ENCODE measurements around the gene MRPL11.

The MRPL11 gene

DNA sequence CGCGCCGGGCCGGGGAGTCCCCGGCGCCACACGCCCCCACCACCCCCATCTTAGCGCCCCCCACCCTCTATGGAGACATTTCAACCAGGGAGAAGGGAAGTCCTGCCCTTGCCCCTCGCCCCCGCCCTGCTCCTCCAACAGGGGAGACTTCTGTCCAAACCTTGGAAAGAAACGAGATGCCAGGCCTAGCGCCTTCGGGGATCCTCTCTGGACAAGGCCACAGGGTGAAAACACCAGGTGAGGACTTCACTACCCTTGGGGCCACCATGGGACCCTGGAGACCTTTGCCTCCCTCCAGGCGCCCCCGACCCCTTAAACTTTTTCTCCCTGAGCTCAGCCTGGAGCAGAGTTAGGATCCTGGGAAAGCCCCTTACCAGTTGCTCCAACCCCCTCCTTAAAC lies 29.4 kb downstream of the MRPL11 start:
- DNase-seq (ENCODE audit: insufficient read length, low spot score) (no peak), FAIRE-seq (no peak)
- TF ChIP-seq, protein P1, sequence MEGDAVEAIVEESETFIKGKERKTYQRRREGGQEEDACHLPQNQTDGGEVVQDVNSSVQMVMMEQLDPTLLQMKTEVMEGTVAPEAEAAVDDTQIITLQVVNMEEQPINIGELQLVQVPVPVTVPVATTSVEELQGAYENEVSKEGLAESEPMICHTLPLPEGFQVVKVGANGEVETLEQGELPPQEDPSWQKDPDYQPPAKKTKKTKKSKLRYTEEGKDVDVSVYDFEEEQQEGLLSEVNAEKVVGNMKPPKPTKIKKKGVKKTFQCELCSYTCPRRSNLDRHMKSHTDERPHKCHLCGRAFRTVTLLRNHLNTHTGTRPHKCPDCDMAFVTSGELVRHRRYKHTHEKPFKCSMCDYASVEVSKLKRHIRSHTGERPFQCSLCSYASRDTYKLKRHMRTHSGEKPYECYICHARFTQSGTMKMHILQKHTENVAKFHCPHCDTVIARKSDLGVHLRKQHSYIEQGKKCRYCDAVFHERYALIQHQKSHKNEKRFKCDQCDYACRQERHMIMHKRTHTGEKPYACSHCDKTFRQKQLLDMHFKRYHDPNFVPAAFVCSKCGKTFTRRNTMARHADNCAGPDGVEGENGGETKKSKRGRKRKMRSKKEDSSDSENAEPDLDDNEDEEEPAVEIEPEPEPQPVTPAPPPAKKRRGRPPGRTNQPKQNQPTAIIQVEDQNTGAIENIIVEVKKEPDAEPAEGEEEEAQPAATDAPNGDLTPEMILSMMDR (IDR thresholded peaks at IDR 0.05; ENCODE audit: insufficient read depth, missing control alignments) = no peak

DNA sequence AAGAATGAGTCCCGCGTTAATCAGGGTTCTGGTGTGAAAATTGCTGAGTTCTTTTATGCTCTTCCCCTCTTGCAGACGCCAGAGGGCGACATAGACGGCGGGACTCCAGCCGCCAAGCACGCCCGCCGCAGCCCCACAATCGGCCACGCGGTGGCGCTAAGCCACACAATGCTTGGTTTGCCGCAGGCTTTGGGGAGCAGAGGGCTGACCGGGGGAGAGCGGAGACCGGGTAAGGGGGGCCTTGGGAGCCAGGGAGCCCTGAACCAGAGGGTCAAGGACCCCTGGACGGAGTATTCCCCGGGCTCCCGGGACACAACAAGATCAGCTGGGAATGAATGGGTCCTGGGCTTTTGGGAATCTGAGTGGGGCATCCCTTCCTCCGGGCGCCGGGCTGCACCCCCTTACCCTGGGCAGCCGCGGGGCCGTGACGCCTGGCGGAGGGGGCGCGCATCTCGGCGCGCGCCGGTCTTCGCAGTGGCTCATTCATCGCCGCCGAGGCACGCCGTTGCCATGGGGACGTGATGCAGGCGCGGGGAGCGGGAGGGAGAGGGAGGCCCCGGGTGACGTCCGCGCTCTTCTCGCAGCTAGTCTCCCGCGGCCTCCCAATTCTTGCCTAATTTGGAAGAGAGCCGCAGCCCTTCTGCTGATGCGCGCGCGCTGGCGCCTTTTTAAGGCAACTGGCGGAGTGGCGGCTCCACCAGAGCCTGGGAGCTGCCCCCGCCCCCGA lies 30.0 kb downstream of the MRPL11 start:
- peak; percentile 92 for FAIRE-seq
- peak; percentile 92 for DNase-seq (ENCODE audit: insufficient read length, low spot score)
- TF ChIP-seq, protein P1 (IDR thresholded peaks at IDR 0.05; ENCODE audit: insufficient read depth, missing control alignments) = peak; percentile 99

DNA sequence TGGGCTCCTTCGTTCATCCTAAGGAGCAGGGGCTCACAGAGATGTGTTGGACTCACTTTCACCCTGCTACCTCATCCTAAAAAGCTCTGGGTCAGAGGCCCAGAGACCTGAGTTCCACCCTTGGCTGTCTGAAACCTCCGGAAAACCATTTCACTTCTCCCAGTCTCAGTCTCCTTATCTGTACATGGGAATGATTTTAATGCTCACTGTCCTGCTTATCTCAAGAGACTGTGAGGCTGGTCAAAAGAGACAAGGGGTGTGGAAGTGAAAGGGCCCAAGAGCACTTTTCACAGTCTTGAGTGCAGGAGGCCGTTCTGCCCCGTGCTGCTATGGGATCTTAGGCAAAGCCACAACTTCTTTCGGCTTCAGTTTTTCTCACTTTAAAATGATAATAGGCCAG lies 31.0 kb downstream of the MRPL11 start:
- TF ChIP-seq, protein P1 (IDR thresholded peaks at IDR 0.05; ENCODE audit: insufficient read depth, missing control alignments) = no peak
- DNase-seq (ENCODE audit: insufficient read length, low spot score) = no peak
- FAIRE-seq = no peak

DNA sequence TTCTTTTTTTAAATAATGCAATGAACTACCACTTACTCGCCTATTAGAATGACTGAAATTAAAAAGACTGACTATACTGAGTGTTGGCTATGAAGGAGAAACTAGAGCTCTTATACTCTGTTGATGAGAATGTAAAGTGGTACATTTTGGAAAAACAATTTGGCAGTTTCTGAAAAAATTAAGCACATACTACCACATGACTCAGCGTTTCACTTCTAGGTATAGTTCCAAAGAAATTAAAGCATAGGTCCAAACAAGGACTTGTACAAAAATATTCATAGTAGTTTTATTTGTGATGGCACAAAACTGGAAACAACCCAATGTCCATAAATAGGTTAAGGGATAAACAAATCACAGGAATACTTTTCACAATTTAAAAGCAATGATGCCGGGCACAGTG lies 44.7 kb downstream of the MRPL11 start:
- no peak for DNase-seq (ENCODE audit: insufficient read length, low spot score)

DNA sequence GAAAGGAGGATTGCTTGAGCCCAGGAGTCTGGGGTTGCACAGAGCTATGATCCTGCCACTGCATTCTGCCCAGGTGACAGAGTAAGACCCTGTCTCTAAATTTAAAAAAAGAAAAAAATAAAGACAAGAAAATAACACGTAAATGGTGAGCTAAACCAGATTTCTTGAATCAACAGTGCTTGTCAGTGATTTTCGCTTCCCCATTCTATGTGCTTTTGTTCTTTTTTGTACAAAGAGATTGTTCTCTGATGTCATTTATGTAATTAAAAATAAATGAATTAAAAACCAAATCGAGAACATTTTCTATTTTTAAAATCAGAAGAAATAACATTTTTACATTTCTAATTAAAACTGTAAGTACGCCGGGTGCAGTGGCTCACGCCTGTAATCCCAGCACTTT lies 47.3 kb downstream of the MRPL11 start:
- TF ChIP-seq, protein P1 (IDR thresholded peaks at IDR 0.05; ENCODE audit: insufficient read depth, missing control alignments) = no peak
- DNase-seq (ENCODE audit: insufficient read length, low spot score) = no peak
- FAIRE-seq = no peak

More for the DNA sequence above, 44.7 kb downstream of the MRPL11 start:
- no peak for FAIRE-seq
- TF ChIP-seq, protein P1 (IDR thresholded peaks at IDR 0.05; ENCODE audit: insufficient read depth, missing control alignments) = no peak

DNA sequence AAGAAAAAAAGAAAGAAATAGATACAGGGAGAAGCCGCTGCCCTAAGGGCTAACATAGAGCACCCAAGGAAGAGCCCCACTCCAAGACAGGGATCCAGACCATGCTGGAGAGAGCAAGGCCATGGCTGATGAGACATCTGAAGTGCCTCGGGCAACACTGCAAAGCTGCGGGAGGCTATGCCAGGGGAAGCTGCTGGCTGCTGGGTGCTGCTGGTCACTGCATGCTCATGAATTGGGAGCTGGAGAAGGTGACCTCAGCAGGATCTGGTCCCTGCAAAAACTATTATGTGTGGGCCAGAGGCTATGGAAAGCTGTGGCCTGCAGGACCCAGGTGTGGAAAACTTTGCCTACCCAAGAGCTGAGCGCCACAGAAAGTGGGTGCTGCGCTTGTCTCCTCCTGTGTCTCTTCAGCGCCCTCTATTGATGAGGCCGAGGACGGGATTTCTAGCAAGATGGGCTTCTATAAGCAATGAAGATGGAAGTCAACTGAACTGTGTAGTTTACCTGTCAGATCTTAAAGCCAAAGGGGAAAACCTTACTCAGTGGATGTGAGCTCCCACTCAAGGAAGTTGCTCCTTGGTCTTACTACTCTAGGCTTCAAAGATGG lies 49.8 kb downstream of the MRPL11 start:
- FAIRE-seq (no peak), DNase-seq (ENCODE audit: insufficient read length, low spot score) (no peak)
- TF ChIP-seq, protein P1 (IDR thresholded peaks at IDR 0.05; ENCODE audit: insufficient read depth, missing control alignments) = peak; percentile 86

Data from D721Med (cell line).